ENCODE results near the gene PRKCB. TPM values are rescaled to one million over a fixed set of nuclear protein-coding genes. Genes with fewer than 3 reads are reported as not detected.

PRKCB gene
- total RNA-seq, 4 donors from 2014 or later = 2.0 to 8.6 (median 4.0) TPM

- H3K27me3 ChIP-seq = no peaks in the 10 kb centered on the region
- intact Hi-C loops (cut with DNase I) = no loop called here
- no peak for DNase-seq
- WGBS, 2 donors = 77 to 80% methylated on average over 1 of the region's 1 CpG
- TF ChIP-seq, protein P1, sequence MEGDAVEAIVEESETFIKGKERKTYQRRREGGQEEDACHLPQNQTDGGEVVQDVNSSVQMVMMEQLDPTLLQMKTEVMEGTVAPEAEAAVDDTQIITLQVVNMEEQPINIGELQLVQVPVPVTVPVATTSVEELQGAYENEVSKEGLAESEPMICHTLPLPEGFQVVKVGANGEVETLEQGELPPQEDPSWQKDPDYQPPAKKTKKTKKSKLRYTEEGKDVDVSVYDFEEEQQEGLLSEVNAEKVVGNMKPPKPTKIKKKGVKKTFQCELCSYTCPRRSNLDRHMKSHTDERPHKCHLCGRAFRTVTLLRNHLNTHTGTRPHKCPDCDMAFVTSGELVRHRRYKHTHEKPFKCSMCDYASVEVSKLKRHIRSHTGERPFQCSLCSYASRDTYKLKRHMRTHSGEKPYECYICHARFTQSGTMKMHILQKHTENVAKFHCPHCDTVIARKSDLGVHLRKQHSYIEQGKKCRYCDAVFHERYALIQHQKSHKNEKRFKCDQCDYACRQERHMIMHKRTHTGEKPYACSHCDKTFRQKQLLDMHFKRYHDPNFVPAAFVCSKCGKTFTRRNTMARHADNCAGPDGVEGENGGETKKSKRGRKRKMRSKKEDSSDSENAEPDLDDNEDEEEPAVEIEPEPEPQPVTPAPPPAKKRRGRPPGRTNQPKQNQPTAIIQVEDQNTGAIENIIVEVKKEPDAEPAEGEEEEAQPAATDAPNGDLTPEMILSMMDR (IDR thresholded peaks at IDR 0.05) = no peak
- H3K27ac ChIP-seq = no peak overlapping the region
- H3K4me1 ChIP-seq = no peaks in the 10 kb centered on the region
- no peaks in the 10 kb centered on the region for H3K36me3 ChIP-seq
- no peaks in the 10 kb centered on the region for H3K9me3 ChIP-seq
- H3K4me3 ChIP-seq (replicated peaks in 1 of 3) = no peak overlapping the region
Observed at GRCh38 chr16:24258791-24259190, 423.0 kb downstream of the PRKCB start.

DNA sequence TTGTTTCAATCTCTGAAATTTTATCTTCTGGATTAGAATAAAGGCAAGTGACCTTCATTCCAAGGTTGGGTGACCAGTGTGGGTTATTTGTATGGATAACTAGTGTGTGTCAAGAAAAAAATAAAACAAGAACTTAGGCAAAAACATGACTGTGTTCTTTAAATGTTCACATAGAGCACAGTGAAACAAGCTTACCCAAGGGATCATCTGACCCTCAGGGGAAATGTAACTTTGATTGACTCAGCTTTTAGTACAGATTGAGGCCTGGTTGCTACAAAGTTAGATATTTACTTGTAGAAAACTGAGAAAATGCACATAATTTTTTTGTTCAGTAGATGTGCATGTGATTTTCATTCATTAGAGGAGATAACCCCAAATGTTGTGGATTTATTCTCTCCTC, 427.0 kb downstream of the PRKCB start:
- no peak for DNase-seq
- Histone ChIP-seq H3K9me3 (no peaks in the 10 kb centered on the region), H3K4me1 (no peaks in the 10 kb centered on the region), H3K4me3 (replicated peaks in 1 of 3) (no peak overlapping the region), H3K27ac (no peak overlapping the region), H3K36me3 (no peaks in the 10 kb centered on the region), H3K27me3 (no peaks in the 10 kb centered on the region)
- intact Hi-C loops (cut with DNase I) = no loop called here
- no peak for TF ChIP-seq POLR2A (IDR thresholded peaks at IDR 0.05)
- TF ChIP-seq, protein P1 (IDR thresholded peaks at IDR 0.05) = no peak

Small RNA genes within 50 kb of the gene (microRNA-seq; reads per million reads assigned to microRNA genes)
- gene MIR1273H = not detected

Small RNA genes within 50 kb of the gene (small RNA-seq; reads per million reads assigned to genes)
- gene MIR1273H = not detected

Other genes with a start within 250 kb of the PRKCB start
- gene NDUFAB1, start 239.7 kb upstream of the PRKCB start, total RNA-seq = 100 to 1,000 TPM in 2 of 4 donors, 10 to 100 TPM in 2; 68.5 to 135 (median 95.1) TPM
- 10 to 100 TPM; 10.8 to 17.2 (median 14.0) TPM for gene PALB2, start 194.7 kb upstream of the PRKCB start, total RNA-seq
- 10 to 100 TPM; 24.1 to 51.1 (median 47.6) TPM for gene DCTN5, start 194.5 kb upstream of the PRKCB start, total RNA-seq
- gene PLK1, start 157.1 kb upstream of the PRKCB start, total RNA-seq = 1 to 10 TPM in 3 of 4 donors, under 1 TPM in 1; 0.88 to 2.7 (median 1.6) TPM
- gene ERN2, start 122.8 kb upstream of the PRKCB start, total RNA-seq = not detected
- gene CHP2, start 81.0 kb upstream of the PRKCB start, total RNA-seq = not detected

All from thyroid gland (tissue), 4 donors.